GM13976 (cell line): ENCODE data around the gene BMS1.
A peak's percentile ranks its signal among the peaks of the same experiment; 100 is the strongest.
"Not testable (repeated sequence)": the region's sequence is repeated elsewhere in the genome, so short reads cannot be mapped to it uniquely, and the experiment has no call there.

Experiments used
- DNase-seq: peaks from one replicate; pipeline ENCODE4 v3.0.0; 2012; ENCODE audit warnings: low spot score
- in situ Hi-C: fragments of 300-500 bp; cut with MboI; formaldehyde crosslinking; loops from one replicate; pipeline ENCODE4 v1.12.0; 2022; ENCODE audit warnings: low sequenced_read_pairs, mixed read lengths, inconsistent platforms; ENCODE audit not compliant: unreplicated experiment
- TF ChIP-seq, protein P1 (sequence below): IDR thresholded peaks from 2 replicates; pipeline ENCODE4 v1.5.1; 2012; ENCODE audit warnings: borderline replicate concordance, mild to moderate bottlenecking; ENCODE audit not compliant: insufficient read depth; ENCODE audit errors: extremely low read depth, missing control alignments, control extremely low read depth

Gene BMS1

GRCh38 chr10:42816912-42817311 is 34.3 kb downstream of the BMS1 start:
- in situ Hi-C loops = no loop called here
- no peak for DNase-seq
- TF ChIP-seq, protein P1, sequence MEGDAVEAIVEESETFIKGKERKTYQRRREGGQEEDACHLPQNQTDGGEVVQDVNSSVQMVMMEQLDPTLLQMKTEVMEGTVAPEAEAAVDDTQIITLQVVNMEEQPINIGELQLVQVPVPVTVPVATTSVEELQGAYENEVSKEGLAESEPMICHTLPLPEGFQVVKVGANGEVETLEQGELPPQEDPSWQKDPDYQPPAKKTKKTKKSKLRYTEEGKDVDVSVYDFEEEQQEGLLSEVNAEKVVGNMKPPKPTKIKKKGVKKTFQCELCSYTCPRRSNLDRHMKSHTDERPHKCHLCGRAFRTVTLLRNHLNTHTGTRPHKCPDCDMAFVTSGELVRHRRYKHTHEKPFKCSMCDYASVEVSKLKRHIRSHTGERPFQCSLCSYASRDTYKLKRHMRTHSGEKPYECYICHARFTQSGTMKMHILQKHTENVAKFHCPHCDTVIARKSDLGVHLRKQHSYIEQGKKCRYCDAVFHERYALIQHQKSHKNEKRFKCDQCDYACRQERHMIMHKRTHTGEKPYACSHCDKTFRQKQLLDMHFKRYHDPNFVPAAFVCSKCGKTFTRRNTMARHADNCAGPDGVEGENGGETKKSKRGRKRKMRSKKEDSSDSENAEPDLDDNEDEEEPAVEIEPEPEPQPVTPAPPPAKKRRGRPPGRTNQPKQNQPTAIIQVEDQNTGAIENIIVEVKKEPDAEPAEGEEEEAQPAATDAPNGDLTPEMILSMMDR = no peak

- in situ Hi-C loops, DNase-seq: not testable (repeated sequence)
These were observed 34.8 kb downstream of the BMS1 start for GRCh38 chr10:42817417-42817816.

DNA sequence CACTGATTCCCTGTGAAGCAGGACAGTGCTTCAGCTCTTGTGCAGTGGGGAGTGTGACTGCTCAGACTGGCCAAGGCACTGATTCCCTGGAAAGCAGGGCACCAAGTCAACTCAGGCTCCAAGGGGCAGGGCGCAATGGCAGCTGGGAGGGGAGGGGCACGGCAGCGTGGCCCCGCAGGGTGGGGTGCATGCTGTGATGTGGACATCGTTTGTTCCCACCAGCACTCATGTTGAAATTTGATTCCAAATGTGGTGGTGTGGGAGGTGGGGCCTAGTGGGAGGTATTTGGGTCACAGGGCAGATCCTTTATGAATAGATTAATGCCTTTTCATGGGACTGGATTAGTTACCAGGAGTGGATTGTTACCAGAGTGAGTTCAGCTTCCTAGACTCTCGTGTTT is 44.2 kb downstream of the BMS1 start:
- DNase-seq, in situ Hi-C loops: not testable (repeated sequence)

DNA sequence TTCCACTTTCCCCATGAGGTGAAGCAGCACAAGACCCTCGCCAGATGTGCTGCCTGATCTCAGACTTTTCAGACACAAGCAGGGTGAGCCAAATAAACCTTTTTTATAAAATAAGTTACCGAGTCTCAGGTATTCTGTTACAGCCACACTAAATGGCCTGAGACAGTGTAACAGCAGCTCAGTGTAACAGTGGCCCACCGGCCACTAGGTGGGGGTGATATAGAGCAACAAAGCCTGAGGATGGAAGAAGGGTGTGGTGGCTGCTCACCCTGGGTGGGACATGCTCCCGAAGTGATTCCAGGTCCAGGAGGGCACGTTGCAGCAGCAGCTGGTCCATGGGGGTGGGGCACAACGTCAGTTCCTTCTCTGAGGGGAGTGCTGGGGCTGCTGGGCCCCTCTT is 44.6 kb downstream of the BMS1 start:
- TF ChIP-seq, protein P1 = no peak
- in situ Hi-C loops = no loop called here
- no peak for DNase-seq

- DNase-seq, in situ Hi-C loops: not testable (repeated sequence)
These were observed 45.8 kb downstream of the BMS1 start for GRCh38 chr10:42828391-42828790.

GRCh38 chr10:42830237-42830636 is 47.6 kb downstream of the BMS1 start:
- TF ChIP-seq, protein P1 = no peak
- DNase-seq = no peak
- in situ Hi-C loops = no loop called here

DNA sequence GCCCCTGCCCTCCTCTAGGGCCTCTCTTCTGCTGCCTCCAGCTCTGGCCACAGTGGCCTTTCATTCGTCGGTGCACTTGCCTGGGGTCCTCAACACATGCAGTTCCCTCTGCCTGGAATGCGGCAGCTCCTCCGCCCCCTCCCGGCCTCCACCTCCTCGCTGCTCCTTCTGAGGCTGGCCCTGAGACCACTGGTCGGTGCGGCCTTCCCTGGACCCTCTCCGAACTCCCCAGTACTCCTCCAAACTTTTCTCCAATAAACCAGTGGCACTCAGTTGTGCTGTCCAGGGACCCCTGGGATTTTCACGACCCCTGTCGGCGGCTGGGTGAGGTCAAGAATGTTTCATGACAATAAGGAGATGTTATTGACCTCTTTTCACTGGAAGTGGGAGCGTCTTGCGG is 53.5 kb downstream of the BMS1 start:
- no peak for DNase-seq
- in situ Hi-C loops = no loop called here
- TF ChIP-seq, protein P1 = no peak

- TF ChIP-seq, protein P1 = no peak
- peak; percentile 42 for DNase-seq
- in situ Hi-C loops = no loop called here
These were observed 54.3 kb downstream of the BMS1 start for GRCh38 chr10:42836771-42837468.

DNA sequence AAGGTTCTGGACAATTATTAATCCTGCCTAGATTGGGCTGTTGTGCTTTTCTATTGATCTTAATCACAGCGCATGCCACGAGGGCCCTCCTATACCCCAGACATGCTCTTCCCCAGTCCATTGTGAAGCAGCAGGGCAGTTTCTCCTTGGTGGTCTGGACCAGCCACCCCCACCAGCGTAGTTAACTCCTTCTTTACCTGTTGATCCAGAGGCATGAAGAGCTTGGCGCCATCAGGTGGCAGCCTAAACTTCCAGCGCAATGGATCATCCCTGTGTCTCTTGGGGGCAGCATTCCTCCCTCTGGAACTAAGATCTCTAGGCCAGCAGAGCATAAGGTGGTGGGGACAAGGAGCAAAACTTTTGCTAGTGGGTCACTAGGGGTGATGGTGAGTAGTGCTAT is 62.2 kb downstream of the BMS1 start:
- DNase-seq, in situ Hi-C loops: not testable (repeated sequence)

GRCh38 chr10:42847261-42847660 is 64.7 kb downstream of the BMS1 start:
- in situ Hi-C loops, DNase-seq: not testable (repeated sequence)
